ENCODE measurements around the gene SYNJ2. TPM values are rescaled to one million over a fixed set of nuclear protein-coding genes. Genes with fewer than 3 reads are reported as not detected.

Gene SYNJ2
- total RNA-seq, 2 donors from 2014 or later: 10.2 to 23.4 TPM

DNA sequence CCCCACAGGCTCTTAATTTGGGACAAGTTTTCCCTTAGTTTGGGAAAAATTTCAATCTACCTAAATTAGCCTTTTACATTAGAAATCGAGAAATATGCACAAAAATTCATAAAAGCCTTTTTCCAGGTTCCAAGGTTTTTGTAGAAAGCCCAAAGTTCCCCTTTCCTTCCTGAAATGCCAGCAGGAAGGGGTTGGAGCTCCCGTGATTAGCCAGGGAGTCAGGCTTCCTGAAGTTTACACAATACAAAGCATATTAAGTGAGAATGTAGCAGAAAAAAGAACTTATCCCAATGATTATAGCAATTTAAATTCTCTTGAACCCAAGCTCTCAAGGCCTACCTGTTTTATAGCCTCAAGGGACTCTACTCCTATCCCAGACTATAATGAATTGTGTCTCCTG is 39.1 kb downstream of the SYNJ2 start:
- intact Hi-C loops (cut with DNase I): loop anchor here in 1 of 2 donors (5.0 kb wide), 1 partner anchor 34 kb away; no protein-coding TSS in a partner anchor
- ATAC-seq (no peak), DNase-seq (no peak)

DNA sequence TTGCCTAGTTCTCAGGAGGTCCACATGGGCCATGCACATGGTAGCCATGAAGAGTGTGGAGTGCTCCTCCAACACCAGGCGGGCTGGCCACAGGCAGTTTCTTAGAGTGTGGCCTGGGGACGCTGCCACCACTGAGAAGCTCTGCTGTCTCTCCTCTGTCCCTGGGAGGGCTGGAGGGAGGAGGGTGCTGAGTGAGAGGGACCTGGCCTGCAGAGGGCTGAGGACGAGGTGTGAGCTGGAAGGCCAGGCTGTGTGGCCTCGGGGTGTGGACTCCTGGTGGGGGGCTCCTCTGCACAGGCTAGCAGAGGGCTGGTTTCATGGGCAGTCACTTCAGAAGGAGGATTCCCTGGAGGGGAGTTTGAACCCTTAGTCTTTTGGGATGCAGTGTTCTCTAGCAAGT is 39.7 kb downstream of the SYNJ2 start:
- peak; percentile 5 for DNase-seq
- intact Hi-C loops (cut with DNase I): loop anchor here in 1 of 2 donors (5.0 kb wide), 1 partner anchor 34 kb away; no protein-coding TSS in a partner anchor
- no peak for ATAC-seq

DNA sequence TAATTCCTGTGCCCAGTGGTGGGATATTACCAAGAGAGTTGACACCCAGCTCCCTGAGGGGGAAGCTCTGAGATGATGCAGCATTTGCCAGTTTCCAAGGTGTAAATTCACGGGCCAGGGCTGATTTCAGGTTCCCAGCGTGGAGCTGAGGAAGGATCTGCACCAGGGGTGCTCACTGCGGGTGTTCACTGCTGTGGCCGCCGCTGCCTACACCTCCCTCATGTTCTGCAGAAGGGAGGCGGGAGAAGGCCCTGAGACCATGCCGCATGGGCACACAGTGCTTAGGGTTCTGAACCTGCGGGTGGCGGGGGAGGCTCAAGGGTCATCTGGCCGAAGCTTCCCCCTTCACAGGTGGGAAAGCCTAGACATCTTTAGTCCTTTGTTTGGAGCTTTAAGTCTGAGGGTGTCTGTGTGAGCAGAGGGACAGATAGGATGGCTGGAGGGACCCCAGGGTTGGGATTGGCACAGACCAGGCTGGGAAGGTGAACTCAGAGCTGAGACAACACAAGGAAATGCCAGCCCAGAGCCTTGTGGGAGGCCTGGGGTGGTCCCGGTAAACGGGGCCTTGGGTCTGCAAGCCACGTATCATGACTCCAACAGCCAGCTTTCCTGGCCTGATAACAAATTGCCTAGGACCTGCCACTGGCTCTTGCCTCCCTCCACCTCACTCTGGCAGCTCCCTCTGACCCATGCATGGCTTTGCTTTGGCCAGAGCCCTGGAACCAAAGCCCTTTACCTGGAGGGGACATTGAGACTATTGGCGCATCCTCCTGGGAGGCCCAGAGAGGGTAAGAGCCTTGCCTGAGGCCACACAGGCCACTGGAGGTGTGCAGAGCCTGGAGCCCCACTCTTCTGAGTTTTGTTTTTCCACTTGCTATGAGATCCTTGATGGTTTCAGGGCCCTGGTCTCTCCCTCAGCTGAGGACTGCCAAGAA is 40.4 kb downstream of the SYNJ2 start:
- intact Hi-C loops (cut with DNase I): loop anchor here in 1 of 2 donors (5.0 kb wide), 1 partner anchor 35 kb away; no protein-coding TSS in a partner anchor
- DNase-seq (no peak), ATAC-seq (no peak)

DNA sequence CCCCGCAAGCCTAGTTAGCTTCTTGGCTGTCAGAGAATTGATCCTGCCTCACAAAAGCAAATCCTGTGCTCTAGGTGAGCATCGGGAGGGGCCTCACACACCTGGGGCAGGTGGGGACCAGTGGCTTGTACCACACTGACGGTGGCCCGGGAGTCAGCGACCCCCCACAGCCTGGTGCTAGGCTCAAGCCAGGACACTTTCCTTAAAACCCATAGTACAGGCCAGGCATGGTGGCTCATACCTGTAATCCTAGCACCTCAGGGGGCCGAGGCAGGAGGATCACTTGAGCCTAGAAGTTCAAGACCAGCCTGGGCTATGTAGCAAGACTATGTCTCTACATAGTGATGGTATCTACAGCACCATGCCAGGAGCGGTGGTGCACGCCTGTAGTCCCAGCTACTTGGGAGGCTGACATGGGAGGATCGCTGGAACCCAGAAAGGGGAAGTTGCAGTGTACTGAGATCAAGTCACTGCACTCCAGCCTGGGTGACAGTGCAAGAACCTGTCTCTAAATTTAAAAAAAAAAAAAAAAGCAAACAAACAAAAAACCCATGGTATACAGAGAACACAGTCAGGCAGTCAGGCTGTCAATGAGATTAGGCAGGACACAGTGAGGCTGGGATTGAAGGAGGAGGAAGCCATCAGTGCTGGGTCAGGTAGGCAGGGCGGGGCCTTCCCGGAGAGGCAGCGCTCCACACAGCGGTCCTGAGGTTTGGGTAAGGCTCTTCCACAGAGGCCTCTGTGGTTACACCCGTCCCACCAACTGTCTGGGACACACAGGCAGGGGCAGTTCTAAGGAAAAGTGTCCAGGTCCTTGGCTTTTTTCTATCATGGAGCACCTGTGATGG is 41.3 kb downstream of the SYNJ2 start:
- DNase-seq (peak; percentile 14), ATAC-seq (no peak)
- intact Hi-C loops (cut with DNase I): loop anchor here in 1 of 2 donors (5.0 kb wide), 1 partner anchor 36 kb away; no protein-coding TSS in a partner anchor

DNA sequence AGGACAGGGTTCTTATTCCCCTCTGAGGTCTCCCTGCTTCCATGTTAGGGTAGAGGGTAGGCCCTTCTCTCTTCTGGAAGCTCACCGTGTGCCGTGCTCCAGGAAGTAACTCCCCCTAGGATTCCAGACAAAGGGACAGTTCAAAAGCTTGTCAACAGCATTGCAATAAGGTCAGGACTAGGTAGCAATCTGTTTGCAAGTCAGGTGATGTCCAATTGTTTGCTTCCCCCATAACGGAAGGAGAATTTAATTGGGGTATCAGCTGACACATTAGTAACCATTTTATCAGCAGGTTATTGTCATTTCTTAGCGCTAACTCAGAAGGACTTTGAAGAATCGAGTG is 41.9 kb downstream of the SYNJ2 start:
- DNase-seq: no peak
- intact Hi-C loops (cut with DNase I): loop anchor here in 1 of 2 donors (5.0 kb wide), 1 partner anchor 36 kb away; no protein-coding TSS in a partner anchor
- ATAC-seq: no peak

GRCh38 chr6:158024566-158025297 is 43.1 kb downstream of the SYNJ2 start:
- intact Hi-C loops (cut with DNase I): loop anchor here in 1 of 2 donors (5.0 kb wide), 1 partner anchor 37 kb away; no protein-coding TSS in a partner anchor
- peak; percentile 11 for DNase-seq

DNA sequence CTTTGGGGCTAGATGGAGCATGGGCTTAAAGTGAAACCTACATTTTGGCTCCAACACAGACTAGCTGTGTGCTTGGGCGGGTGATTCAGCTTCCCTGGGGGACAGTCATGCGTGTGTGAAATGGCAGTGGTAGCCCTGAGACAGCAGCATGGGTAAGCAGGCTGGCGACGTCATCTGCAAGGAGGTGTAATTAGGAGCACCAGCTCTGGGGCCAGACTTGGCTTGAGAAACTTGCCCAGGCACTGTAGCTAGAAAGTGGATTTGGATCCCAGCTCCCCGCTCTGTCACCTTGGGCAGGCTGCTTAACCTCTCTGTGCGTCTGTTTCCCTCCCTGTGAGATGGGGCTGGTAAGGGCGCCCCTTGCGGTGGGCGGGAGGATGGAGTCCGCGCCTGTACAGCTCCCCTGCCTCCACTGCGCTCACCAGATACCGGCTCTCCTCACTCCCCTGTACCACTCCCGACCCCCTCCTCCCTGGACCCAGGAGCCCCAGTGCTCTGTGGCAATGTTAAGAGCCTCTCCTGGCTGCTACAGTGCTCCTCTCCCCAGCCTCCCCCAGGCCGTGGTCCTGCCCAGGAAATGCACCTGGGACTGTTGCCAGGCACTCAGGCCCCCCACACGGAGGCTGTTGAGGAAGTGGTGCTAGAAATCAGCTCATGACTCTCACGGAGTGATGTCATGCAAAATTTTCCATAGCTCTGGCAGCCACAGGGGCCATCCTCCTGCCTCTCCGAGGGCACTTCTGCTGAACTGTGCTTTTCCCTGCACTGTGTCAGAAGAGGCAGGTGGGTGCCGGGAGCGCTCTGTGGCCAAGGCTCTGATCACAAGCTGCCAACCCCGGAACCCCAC is 44.6 kb downstream of the SYNJ2 start:
- intact Hi-C loops (cut with DNase I): no loop called here
- ATAC-seq (peak; percentile 84 to 86), DNase-seq (peak; percentile 91)

More at GRCh38 chr6:158024566-158025297, 43.1 kb downstream of the SYNJ2 start:
- no peak for ATAC-seq

DNA sequence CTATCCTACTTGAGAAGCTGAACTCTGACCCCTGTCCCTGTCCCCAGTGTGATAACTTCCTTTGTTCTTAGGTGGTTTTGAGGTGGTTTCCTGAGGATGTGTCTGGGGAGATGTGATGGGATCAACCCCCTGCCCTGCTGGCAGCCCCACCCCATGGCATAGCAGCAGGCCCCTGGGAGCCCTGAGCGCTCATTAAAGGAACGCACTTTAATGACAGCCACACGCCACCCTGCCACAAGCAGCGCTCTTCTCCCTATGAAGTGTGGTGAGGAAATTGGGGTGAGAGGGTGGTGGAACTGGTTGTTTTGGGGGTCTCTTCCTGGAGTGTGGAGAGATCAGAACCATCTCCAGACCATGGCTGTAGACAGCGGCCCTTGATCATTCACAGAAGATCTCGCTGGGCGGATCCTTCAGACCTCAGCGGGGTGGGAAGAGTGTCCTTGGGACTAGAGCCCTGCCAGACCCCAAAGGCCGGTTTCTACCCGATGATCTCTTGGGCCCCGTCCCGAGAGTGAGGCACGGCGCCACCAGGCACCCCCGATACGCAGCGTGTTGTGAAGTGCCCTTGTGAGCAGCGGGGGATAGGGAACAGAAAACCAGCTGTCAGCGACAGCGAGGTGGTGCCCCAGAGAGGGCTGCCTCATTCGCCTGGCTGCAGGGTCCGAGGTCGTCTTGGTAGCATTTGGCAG is 45.4 kb downstream of the SYNJ2 start:
- peak; percentile 1 to 6 for ATAC-seq
- intact Hi-C loops (cut with DNase I): no loop called here
- DNase-seq: peak; percentile 28

DNA sequence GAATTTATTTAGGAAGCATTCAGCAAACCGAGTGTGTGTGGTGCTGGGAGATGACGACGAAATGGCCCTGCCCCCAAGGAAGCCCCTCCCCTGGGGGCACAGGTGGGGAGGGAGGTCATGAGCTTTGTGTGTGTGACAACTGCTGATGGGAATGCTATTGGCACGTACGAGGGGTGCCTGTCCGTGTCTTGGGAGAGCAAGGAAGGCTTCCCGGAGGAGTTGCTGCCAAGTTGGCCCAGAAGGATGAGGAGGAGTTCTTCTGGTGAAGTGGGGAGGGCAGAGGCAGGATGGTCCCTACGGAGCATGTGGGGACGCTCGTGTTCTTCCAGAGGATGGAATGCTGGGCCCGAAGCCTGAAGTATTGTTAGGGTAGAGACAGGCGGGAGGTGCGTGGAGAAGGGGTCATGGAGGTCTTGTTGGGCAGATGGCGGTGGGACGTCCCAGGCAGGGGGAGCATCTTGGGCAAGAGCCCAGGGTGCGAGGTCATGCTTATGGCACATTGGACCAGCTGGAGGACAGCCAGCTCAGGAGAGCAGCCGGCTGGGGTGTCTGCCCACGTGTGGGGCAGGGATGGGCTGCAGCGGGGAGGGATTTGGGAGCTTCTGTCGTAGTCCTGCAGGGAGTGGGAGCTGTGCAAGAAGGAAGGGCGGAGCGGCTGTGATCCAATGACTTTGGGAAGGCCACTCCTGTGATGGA is 46.1 kb downstream of the SYNJ2 start:
- intact Hi-C loops (cut with DNase I): no loop called here
- DNase-seq (peak; percentile 43), ATAC-seq (no peak)

DNA sequence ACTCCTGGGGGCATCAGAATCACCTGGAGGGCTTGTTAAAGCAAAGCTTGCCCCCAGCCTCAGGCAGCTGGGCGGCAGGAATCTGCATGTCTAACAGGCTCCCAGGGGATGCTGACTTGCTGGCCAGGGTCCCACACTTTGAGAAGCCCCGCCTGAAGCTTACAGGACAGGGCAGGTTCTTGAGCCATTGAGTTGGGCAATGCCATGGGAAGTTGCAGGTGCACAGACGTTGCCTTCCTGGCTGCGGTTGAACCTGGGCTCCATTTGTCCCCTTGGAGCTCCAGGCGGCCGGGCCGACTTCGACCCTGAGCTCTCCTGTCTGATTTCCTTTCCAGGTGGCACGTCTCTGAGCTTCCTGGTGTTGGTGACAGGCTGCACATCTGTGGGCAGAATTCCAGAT is 46.8 kb downstream of the SYNJ2 start:
- no peak for ATAC-seq
- no peak for DNase-seq
- intact Hi-C loops (cut with DNase I): no loop called here

DNA sequence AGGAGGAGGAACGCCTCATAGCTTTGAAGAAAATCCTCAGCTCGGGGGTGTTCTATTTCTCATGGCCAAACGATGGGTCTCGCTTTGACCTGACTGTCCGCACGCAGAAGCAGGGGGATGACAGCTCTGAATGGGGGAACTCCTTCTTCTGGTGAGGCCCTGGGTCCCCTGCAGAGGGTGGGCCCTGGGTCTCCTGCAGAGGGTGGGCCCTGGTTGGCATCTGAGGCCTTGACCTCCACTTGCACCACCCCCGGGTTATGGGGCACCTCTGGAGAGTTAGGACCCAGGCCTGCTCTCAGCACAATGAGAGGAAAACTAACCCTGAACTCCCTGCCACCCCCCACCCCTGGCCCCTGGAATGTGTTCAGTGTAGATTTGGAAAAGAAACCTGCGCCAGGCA is 47.2 kb downstream of the SYNJ2 start:
- ATAC-seq: no peak
- intact Hi-C loops (cut with DNase I): no loop called here
- DNase-seq: no peak

DNA sequence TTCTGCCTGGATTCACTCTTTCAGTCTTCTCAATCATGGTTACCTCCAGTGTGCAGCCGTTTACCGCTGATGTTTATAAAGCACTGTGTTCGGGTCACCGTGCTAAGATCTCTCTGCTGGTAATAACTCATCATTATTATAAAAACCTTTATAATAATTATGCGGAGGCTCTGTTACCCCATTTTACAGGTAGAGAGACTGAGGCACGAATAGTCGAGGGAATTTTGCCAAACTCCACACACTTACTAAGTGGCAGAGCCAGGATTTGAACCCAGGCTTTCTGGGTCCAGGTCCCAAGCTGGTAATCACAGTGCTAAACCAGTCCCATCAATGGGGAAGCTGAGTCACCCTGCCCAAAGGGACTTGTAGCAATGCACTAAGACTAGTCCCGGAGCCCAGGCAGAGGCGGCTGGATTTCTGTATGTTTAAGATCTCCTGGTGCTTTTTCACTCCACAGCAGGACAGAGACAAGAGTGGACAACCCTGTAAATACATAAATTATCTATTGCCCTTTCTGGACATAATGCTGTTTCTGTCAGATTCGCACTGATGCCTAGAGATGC is 48.1 kb downstream of the SYNJ2 start:
- intact Hi-C loops (cut with DNase I): no loop called here
- ATAC-seq (no peak), DNase-seq (no peak)

- ATAC-seq: no peak
- no peak for DNase-seq
- intact Hi-C loops (cut with DNase I): no loop called here
Observed at GRCh38 chr6:158030380-158031300, 49.0 kb downstream of the SYNJ2 start.

GRCh38 chr6:158031381-158032353 is 50.0 kb downstream of the SYNJ2 start:
- intact Hi-C loops (cut with DNase I): no loop called here
- DNase-seq: peak; percentile 76
- ATAC-seq: peak; percentile 73 to 91

- no peak for ATAC-seq
Observed at GRCh38 chr6:158032354-158032733, 50.7 kb downstream of the SYNJ2 start.

More at GRCh38 chr6:158032354-158032733, 50.7 kb downstream of the SYNJ2 start:
- intact Hi-C loops (cut with DNase I): no loop called here
- DNase-seq: peak; percentile 19

Measured in left cardiac atrium (tissue), 4 donors.